Skeletal muscle tissue (tissue), 4 donors: ENCODE results near the gene TNFAIP8L3. TPM values are rescaled to one million over a fixed set of nuclear protein-coding genes. Genes with fewer than 3 reads are reported as not detected.
A peak's percentile ranks its signal among the peaks of the same experiment; 100 is the strongest.
"Not testable (repeated sequence)": the region's sequence is repeated elsewhere in the genome, so short reads cannot be mapped to it uniquely, and the experiment has no call there.

Experiments used
- H3K27ac ChIP-seq: one replicate; pipeline ENCODE4 v1.7.0; 2013; ENCODE audit warnings: mild to moderate bottlenecking, low read depth, low read length, inconsistent platforms
- H3K27me3 ChIP-seq, 3 donors: one replicate each; pipeline ENCODE4 v1.7.0; 2013; ENCODE audit warnings: low read length in 3 of 3; ENCODE audit not compliant: control insufficient read depth in 3 of 3, insufficient read depth in 3 of 3
- H3K36me3 ChIP-seq, 3 donors: one replicate each; pipeline ENCODE4 v1.7.0; 2013; ENCODE audit warnings: low read length in 3 of 3; ENCODE audit not compliant: control insufficient read depth in 3 of 3, insufficient read depth in 3 of 3
- H3K4me1 ChIP-seq, 3 donors: one replicate each; pipeline ENCODE4 v1.7.0; 2013; ENCODE audit warnings: low read length in 3 of 3, mild to moderate bottlenecking in 3 of 3; ENCODE audit not compliant: control insufficient read depth in 3 of 3, insufficient read depth in 3 of 3
- H3K4me3 ChIP-seq, 3 donors: one replicate each; pipeline ENCODE4 v1.7.0; 2013; ENCODE audit warnings: low read length in 3 of 3
- H3K9ac ChIP-seq, 3 donors: one replicate each; pipeline ENCODE4 v1.7.0; 2013; ENCODE audit warnings: low read length in 3 of 3, mild to moderate bottlenecking in 3 of 3, moderate library complexity in 2 of 3, low read depth in 1 of 3
- H3K9me3 ChIP-seq, 3 donors: one replicate each; pipeline ENCODE4 v1.7.0; 2013; ENCODE audit warnings: low read length in 3 of 3; ENCODE audit not compliant: control insufficient read depth in 3 of 3
- total RNA-seq: library from RNA; depleted of rRNA; stranded (reverse); fragments of >200 nt; gene quantifications from one replicate; pipeline ENCODE4 v1.2.3, GENCODE V29; 2014
- donor health status: Osteomylitis.

The TNFAIP8L3 gene
- total RNA-seq, 1 donor from 2014 or later = 2.1 TPM

- H3K4me3 ChIP-seq = no peak overlapping the region
- H3K27ac ChIP-seq = no peak overlapping the region
- H3K9ac ChIP-seq = no peak overlapping the region
- no peaks in the 10 kb centered on the region for H3K9me3 ChIP-seq
- H3K36me3 ChIP-seq = no peaks in the 10 kb centered on the region
- no peaks in the 10 kb centered on the region for H3K27me3 ChIP-seq
- H3K4me1 ChIP-seq = peaks cover 16 to 17% (median 16%) of the 10 kb centered on the region in 3 donors
These were observed 46.4 kb downstream of the TNFAIP8L3 start for GRCh38 chr15:51048308-51048707.

DNA sequence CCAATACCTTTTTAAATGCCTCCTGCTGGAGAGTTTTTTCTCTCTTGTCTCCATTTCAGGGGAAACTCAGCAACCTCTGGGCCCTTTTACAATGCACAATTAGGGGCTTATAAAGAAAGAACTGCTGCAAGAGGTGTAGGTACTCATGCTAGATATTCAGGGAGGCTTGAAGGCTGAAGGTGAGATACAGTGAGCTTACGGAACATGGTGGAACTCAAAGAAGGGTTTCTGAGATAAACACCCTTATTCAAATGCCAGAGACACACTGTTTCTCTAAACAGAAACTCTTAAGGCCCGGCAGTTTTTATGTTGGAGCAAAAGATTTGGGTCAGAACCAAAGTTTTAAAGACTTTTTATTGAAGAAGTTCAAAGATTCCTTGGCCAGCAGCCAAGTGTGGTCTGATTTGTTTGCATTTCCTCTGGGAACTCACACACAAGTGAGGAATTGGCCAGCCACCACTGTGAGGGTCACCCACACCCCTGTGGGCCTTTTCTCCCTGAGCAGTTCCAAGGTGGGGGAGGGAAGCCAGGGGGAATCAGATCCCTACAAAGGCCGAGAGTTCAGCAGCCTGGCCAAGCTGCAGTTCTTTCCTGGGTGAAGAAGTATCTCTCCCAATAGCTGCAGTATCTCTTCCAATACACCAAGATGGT is 47.8 kb downstream of the TNFAIP8L3 start:
- Histone ChIP-seq H3K9me3 (no peaks in the 10 kb centered on the region), H3K9ac (no peak overlapping the region), H3K4me3 (no peak overlapping the region), H3K4me1 (peaks cover 8 to 11% (median 10%) of the 10 kb centered on the region in 3 donors), H3K27me3 (no peaks in the 10 kb centered on the region), H3K27ac (no peak overlapping the region), H3K36me3 (no peaks in the 10 kb centered on the region)

DNA sequence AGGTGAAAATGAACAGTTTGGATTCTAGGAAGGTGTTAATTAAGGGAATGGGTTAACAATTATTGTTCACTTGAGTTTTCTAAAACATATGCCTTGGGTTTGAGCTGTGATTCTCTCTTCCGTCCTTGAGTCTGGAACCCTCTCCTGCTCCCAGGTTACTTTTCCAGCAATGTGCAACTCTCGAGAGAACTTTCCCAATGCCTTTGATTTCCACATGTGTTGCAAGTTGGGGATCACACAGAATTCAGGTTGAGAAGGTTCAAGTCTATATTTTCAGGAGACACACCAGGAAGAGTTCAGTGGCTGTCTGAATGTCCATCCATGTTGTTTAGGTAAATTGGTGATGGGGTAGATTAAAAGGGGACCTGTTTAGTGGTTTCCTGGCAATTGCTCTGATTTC is 48.7 kb downstream of the TNFAIP8L3 start:
- no peak overlapping the region for H3K9ac ChIP-seq
- H3K4me1 ChIP-seq = peaks cover 3 to 5% (median 4%) of the 10 kb centered on the region in 3 donors
- no peak overlapping the region for H3K4me3 ChIP-seq
- H3K27me3 ChIP-seq = no peaks in the 10 kb centered on the region
- H3K9me3 ChIP-seq = no peaks in the 10 kb centered on the region
- no peak overlapping the region for H3K27ac ChIP-seq
- no peaks in the 10 kb centered on the region for H3K36me3 ChIP-seq

GRCh38 chr15:51044037-51044727 is 50.5 kb downstream of the TNFAIP8L3 start:
- Histone ChIP-seq H3K36me3 (no peaks in the 10 kb centered on the region), H3K27ac (no peak overlapping the region), H3K4me3 (no peak overlapping the region), H3K4me1 (peaks cover 3 to 5% (median 4%) of the 10 kb centered on the region in 3 donors), H3K27me3 (no peaks in the 10 kb centered on the region), H3K9ac (no peak overlapping the region), H3K9me3 (no peaks in the 10 kb centered on the region)

DNA sequence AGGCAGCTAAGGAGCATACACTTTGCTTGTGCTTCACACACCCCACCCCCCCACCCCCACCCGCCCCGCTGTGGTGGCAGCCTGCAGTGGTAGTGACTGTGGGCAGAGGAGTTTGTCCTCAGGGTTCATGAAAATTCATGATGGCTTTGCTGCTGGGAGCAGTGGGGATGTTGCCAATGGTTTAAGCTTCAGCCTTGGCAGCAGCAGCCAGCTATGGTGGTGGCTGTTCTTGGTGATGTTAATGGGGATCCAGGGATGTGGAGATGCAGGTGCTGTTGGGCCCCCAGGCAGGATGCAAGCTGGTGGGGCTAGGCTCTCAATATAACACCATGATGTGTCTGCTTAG is 55.8 kb downstream of the TNFAIP8L3 start:
- H3K9me3 ChIP-seq = no peaks in the 10 kb centered on the region
- H3K27me3 ChIP-seq = no peaks in the 10 kb centered on the region
- H3K9ac ChIP-seq = no peak overlapping the region
- no peak overlapping the region for H3K4me3 ChIP-seq
- H3K36me3 ChIP-seq = no peaks in the 10 kb centered on the region
- no peak overlapping the region for H3K27ac ChIP-seq
- H3K4me1 ChIP-seq = no peaks in the 10 kb centered on the region

DNA sequence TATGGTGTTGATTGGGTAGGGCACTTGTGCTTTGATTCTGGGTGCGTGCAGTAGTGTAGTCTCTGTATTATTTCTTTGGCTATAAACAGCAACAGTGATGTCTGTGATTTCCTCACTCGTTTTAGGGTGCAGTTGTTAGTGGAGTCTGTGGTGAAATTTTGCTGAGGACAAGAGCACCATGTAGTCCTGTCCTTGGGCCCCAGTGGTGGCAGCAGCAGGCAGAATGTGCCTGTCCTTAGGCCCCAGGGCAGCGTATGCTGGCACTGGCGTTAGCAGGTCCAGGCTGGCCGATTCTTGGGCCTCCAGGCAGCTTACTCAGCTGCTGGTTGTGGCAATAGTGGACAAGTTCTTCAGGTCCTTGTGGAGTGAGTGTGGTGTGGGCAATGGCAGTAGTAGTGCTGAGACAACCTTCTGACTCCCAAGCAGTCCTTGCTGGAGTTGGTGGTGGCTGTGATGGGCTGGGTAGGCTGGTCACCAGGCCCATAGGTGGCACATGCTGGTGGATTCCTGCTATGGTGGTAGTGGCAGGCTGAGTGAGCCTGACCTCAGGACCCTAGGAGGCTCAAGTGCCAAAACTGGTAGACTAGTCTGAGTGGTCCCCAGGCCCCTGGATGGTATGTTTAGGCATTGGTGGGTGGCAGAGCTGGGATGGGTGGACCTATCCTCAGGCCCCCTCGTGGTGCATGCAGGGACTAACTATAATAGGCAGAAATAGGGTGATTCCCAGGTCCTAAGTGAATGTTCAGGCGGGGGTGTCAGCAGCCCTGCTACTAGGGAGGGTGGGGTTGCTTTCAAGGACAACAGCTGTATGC is 56.3 kb downstream of the TNFAIP8L3 start:
- H3K4me1 ChIP-seq = no peaks in the 10 kb centered on the region
- H3K27ac ChIP-seq = no peak overlapping the region
- no peak overlapping the region for H3K9ac ChIP-seq
- H3K36me3 ChIP-seq = no peaks in the 10 kb centered on the region
- H3K9me3 ChIP-seq = no peaks in the 10 kb centered on the region
- no peak overlapping the region for H3K4me3 ChIP-seq
- no peaks in the 10 kb centered on the region for H3K27me3 ChIP-seq

DNA sequence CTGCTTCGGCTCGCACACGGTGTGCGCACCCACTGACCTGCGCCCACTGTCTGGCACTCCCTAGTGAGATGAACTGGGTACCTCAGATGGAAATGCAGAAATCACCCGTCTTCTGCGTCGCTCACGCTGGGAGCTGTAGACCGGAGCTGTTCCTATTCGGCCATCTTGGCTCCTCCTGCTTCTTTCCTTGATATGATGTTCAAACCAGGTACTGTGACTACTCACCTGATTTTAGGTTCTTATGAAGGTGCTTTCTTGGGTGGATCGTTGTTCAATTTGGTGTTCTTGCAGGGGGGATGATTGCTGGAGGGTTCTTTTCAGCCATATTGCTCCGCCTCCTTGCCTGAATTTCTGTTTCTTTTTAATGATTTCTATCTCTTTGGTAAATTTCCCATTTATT is 57.2 kb downstream of the TNFAIP8L3 start:
- H3K27ac ChIP-seq, H3K4me3 ChIP-seq, H3K9me3 ChIP-seq, H3K27me3 ChIP-seq, H3K4me1 ChIP-seq, H3K36me3 ChIP-seq, H3K9ac ChIP-seq: not testable (repeated sequence)

- Histone ChIP-seq H3K9ac (no peak overlapping the region), H3K36me3 (no peaks in the 10 kb centered on the region), H3K27ac (no peak overlapping the region), H3K4me3 (no peak overlapping the region), H3K27me3 (no peaks in the 10 kb centered on the region), H3K4me1 (peaks cover 0 to 9% (median 0%) of the 10 kb centered on the region in 3 donors), H3K9me3 (no peaks in the 10 kb centered on the region)
These were observed 63.9 kb downstream of the TNFAIP8L3 start for GRCh38 chr15:51030649-51031316.

- H3K27me3 ChIP-seq = no peaks in the 10 kb centered on the region
- H3K4me1 ChIP-seq = peaks cover 4 to 7% (median 4%) of the 10 kb centered on the region in 3 donors
- H3K27ac ChIP-seq = no peak overlapping the region
- H3K36me3 ChIP-seq = no peaks in the 10 kb centered on the region
- H3K9me3 ChIP-seq = no peaks in the 10 kb centered on the region
- peak overlapping the region in 1 of 3 donors; percentile 35 for H3K9ac ChIP-seq
- H3K4me3 ChIP-seq = no peak overlapping the region
These were observed 69.3 kb downstream of the TNFAIP8L3 start for GRCh38 chr15:51025454-51025846.
